ENCODE data around the gene ARSA. TPM values are rescaled to one million over a fixed set of nuclear protein-coding genes. Genes with fewer than 3 reads are reported as not detected.

ARSA gene
- polyA plus RNA-seq, 1 of the 3 experiments (the other 2 are of a cell fraction), result 34.2 TPM

GRCh38 chr22:50665738-50666137 is 37.8 kb upstream of the ARSA start (continued):
- no peak for TF ChIP-seq USF2 (IDR thresholded peaks at IDR 0.05; ENCODE audit: borderline replicate concordance, low read depth, low read length)
- TF ChIP-seq POLR2AphosphoS5 (IDR thresholded peaks at IDR 0.05; ENCODE audit: low read depth, low read length), result no peak
- no peak for TF ChIP-seq SIN3A (IDR thresholded peaks at IDR 0.05; ENCODE audit: borderline replicate concordance, low read depth, low read length)
- no peak for TF ChIP-seq RCOR1 (IDR thresholded peaks at IDR 0.05; ENCODE audit: low read length)
- no peak for TF ChIP-seq ELF1 (IDR thresholded peaks at IDR 0.05)
- no peak for TF ChIP-seq REST (IDR thresholded peaks at IDR 0.05; ENCODE audit: low read depth, low read length)
- TF ChIP-seq CTCF (IDR thresholded peaks at IDR 0.05), result no peak
- TF ChIP-seq CHD2 (IDR thresholded peaks at IDR 0.05; ENCODE audit: low read length, partially characterized antibody), result no peak
- TF ChIP-seq IRF3 (IDR thresholded peaks at IDR 0.05; ENCODE audit: low read depth, low read length), result no peak
- no peak for TF ChIP-seq TAF1 (IDR thresholded peaks at IDR 0.05; ENCODE audit: borderline replicate concordance, low read depth, low read length)

- no peak overlapping the region for H3K4me2 ChIP-seq
- no peaks in the 10 kb centered on the region for H4K20me1 ChIP-seq (ENCODE audit: insufficient read depth)
- no peaks in the 10 kb centered on the region for H3K36me3 ChIP-seq (replicated peaks in 1 of 2; ENCODE audit: control insufficient read depth in 1 of 2, insufficient read depth in 2 of 2, low read length in 1 of 2)
- no peak for TF ChIP-seq TCF12 (IDR thresholded peaks at IDR 0.05)
- no peak for TF ChIP-seq FOXM1 (IDR thresholded peaks at IDR 0.05; ENCODE audit: low read depth)
- TF ChIP-seq TEAD4 (IDR thresholded peaks at IDR 0.05; ENCODE audit: borderline replicate concordance, insufficient read depth), result no peak
- TF ChIP-seq EZH2phosphoT487 (IDR thresholded peaks at IDR 0.05; ENCODE audit: borderline replicate concordance, low read depth), result no peak
- no peak for TF ChIP-seq CTCF (IDR thresholded peaks at IDR 0.05)
- no peak for TF ChIP-seq MEF2A (IDR thresholded peaks at IDR 0.05; ENCODE audit: borderline replicate concordance, low read depth)
- TF ChIP-seq NFIC (IDR thresholded peaks at IDR 0.05; ENCODE audit: borderline replicate concordance), result no peak
- TF ChIP-seq CHD2 (IDR thresholded peaks at IDR 0.05; ENCODE audit: low read length, partially characterized antibody), result no peak
- TF ChIP-seq FOXJ3 (CRISPR knock-in tag; IDR thresholded peaks at IDR 0.05), result no peak
- no peak for TF ChIP-seq RXRA (IDR thresholded peaks at IDR 0.05; ENCODE audit: borderline replicate concordance, low read depth)
- no peak for TF ChIP-seq MXI1 (IDR thresholded peaks at IDR 0.05; ENCODE audit: low read depth, low read length)
- H3K9me2 ChIP-seq, result no peaks in the 10 kb centered on the region
- ChIA-PET CTCF (no interaction called here), POLR2A (no interaction called here)
- DNase-seq, result no peak
- no peaks in the 10 kb centered on the region for H3F3A ChIP-seq (replicated peaks; ENCODE audit: insufficient read depth)
- no peak overlapping the region for H3K27ac ChIP-seq (ENCODE audit: low read depth in 2 of 2, low read length in 1 of 2)
- 88% methylated on average over 12 of the region's 12 CpGs for WGBS (ENCODE audit: low lambda C conversion rate)
- H3K9ac ChIP-seq, result no peak overlapping the region
- H2AFZ ChIP-seq (ENCODE audit: low read depth), result no peak overlapping the region
- H3K79me2 ChIP-seq (ENCODE audit: insufficient read depth), result no peaks in the 10 kb centered on the region
- no peaks in the 10 kb centered on the region for H3K9me3 ChIP-seq
- no peaks in the 10 kb centered on the region for H3K4me1 ChIP-seq (ENCODE audit: control insufficient read depth in 1 of 2, insufficient read depth in 2 of 2, low read depth in 1 of 2, low read length in 1 of 2)
- H3K4me3 ChIP-seq (ENCODE audit: low read depth in 2 of 2, low read length in 1 of 2), result no peak overlapping the region
- H3K27me3 ChIP-seq (ENCODE audit: insufficient read depth), result no peaks in the 10 kb centered on the region
These were observed 37.3 kb upstream of the ARSA start for GRCh38 chr22:50665212-50665611.
